Activated CD8-positive, alpha-beta memory T cell treated with anti-CD3 and anti-CD28 coated beads, Interleukin-2, amount 50 U/mL, for 24 hours (primary cell): ENCODE data around the gene ITIH6.
"Not testable (repeated sequence)": the region's sequence is repeated elsewhere in the genome, so short reads cannot be mapped to it uniquely, and the experiment has no call there.

ENCODE experiments used
- DNase-seq: peaks from one replicate; pipeline ENCODE4 v3.0.0-alpha.2; 2020; ENCODE audit errors: extremely low read depth

The ITIH6 gene

GRCh38 chrX:54798137-54798536, at the start of gene ITIH6:
Gene ITIH6, minus strand, starts transcription at chrX:54798255. Its CDS starts 45 bp downstream, at chrX:54798210.
- DNase-seq = no peak

GRCh38 chrX:54847700-54848099, 49.6 kb upstream of the ITIH6 start:
- DNase-seq = not testable (repeated sequence)

- no peak for DNase-seq
Observed at GRCh38 chrX:54843050-54843449, 45.0 kb upstream of the ITIH6 start.

- no peak for DNase-seq
Observed at GRCh38 chrX:54842607-54843006, 44.6 kb upstream of the ITIH6 start.

GRCh38 chrX:54841184-54841874, 43.3 kb upstream of the ITIH6 start:
- DNase-seq = not testable (repeated sequence)

GRCh38 chrX:54838583-54838982, 40.5 kb upstream of the ITIH6 start:
- no peak for DNase-seq

- no peak for DNase-seq
Observed at GRCh38 chrX:54826598-54826997, 28.5 kb upstream of the ITIH6 start.

GRCh38 chrX:54825716-54826438, 27.8 kb upstream of the ITIH6 start:
- DNase-seq = no peak

GRCh38 chrX:54824722-54825121, 26.7 kb upstream of the ITIH6 start:
- no peak for DNase-seq

- no peak for DNase-seq
Observed at GRCh38 chrX:54824195-54824594, 26.1 kb upstream of the ITIH6 start.

- no peak for DNase-seq
Observed at GRCh38 chrX:54821310-54821709, 23.3 kb upstream of the ITIH6 start.

GRCh38 chrX:54820737-54821136, 22.7 kb upstream of the ITIH6 start:
- no peak for DNase-seq

GRCh38 chrX:54819201-54819600, 21.1 kb upstream of the ITIH6 start:
- DNase-seq = no peak

GRCh38 chrX:54818221-54818620, 20.2 kb upstream of the ITIH6 start:
- no peak for DNase-seq

GRCh38 chrX:54817220-54817820, 19.3 kb upstream of the ITIH6 start:
- DNase-seq = no peak

- no peak for DNase-seq
Observed at GRCh38 chrX:54812306-54812705, 14.3 kb upstream of the ITIH6 start.

- DNase-seq = no peak
Observed at GRCh38 chrX:54811301-54811885, 13.3 kb upstream of the ITIH6 start.

GRCh38 chrX:54810532-54810931, 12.5 kb upstream of the ITIH6 start:
- DNase-seq = no peak

- peak; percentile 63 for DNase-seq
Observed at GRCh38 chrX:54808605-54809483, 10.8 kb upstream of the ITIH6 start.

GRCh38 chrX:54808109-54808604, 10.1 kb upstream of the ITIH6 start:
- DNase-seq = no peak

GRCh38 chrX:54807524-54808108, 9.6 kb upstream of the ITIH6 start, which contains the start of gene MAGED2:
Gene MAGED2, plus strand, starts transcription at chrX:54807745. Its CDS starts 1,587 bp downstream, at chrX:54809332.
- DNase-seq = no peak
